Hypothalamus (tissue), 51 donors: ENCODE results near the gene NCLN.
"Not testable (repeated sequence)": the region's sequence is repeated elsewhere in the genome, so short reads cannot be mapped to it uniquely, and the experiment has no call there.

Source experiments
- DNase-seq, 51 donors: peaks; one replicate each; lab custom pipeline; 2025; lab: John Stamatoyannopoulos, UW

The NCLN gene

GRCh38 chr19:3194106-3195087 is 8.7 kb downstream of the NCLN start:
- no peak for DNase-seq

- no peak for DNase-seq
Measured at GRCh38 chr19:3196064-3196932, 10.6 kb downstream of the NCLN start.

GRCh38 chr19:3196933-3197205 is 11.1 kb downstream of the NCLN start:
- no peak for DNase-seq

GRCh38 chr19:3198901-3199700 is 13.4 kb downstream of the NCLN start:
- no peak for DNase-seq

GRCh38 chr19:3201072-3201700 is 15.5 kb downstream of the NCLN start:
- no peak for DNase-seq

- no peak for DNase-seq
Measured at GRCh38 chr19:3201911-3202310, 16.2 kb downstream of the NCLN start.

- DNase-seq, result no peak
Measured at GRCh38 chr19:3202346-3202745, 16.6 kb downstream of the NCLN start.

- not testable (repeated sequence) for DNase-seq
Measured at GRCh38 chr19:3202895-3203294, 17.2 kb downstream of the NCLN start.

- DNase-seq, result no peak
Measured at GRCh38 chr19:3203805-3204645, 18.3 kb downstream of the NCLN start.

GRCh38 chr19:3204646-3205275 is 19.0 kb downstream of the NCLN start:
- no peak for DNase-seq

- no peak for DNase-seq
Measured at GRCh38 chr19:3206216-3206953, 20.7 kb downstream of the NCLN start.

- no peak for DNase-seq
Measured at GRCh38 chr19:3207461-3208242, 21.9 kb downstream of the NCLN start.

- DNase-seq, result no peak
Measured at GRCh38 chr19:3208317-3209207, 22.8 kb downstream of the NCLN start.

- peak in 2 of 51 donors; percentile 13 to 24 for DNase-seq
Measured at GRCh38 chr19:3210347-3211017, 24.8 kb downstream of the NCLN start.

- DNase-seq, result no peak
Measured at GRCh38 chr19:3211191-3211590, 25.5 kb downstream of the NCLN start.

- DNase-seq, result no peak
Measured at GRCh38 chr19:3213159-3213558, 27.4 kb downstream of the NCLN start.
